Psoas muscle (tissue), 8 donors: ENCODE data around the gene MSMB. TPM values are rescaled to one million over a fixed set of nuclear protein-coding genes. Genes with fewer than 3 reads are reported as not detected.

Experiments
- ATAC-seq, 4 donors: fragments of 200-7000 bp; cut with Tn5 transposase; one replicate each; pipeline ENCODE4 v1.9.1; 2020; ENCODE audit warnings: moderate library complexity in 3 of 4, mild to moderate bottlenecking in 2 of 4
- DNase-seq, 2 donors: peaks; one replicate each; pipeline ENCODE4 v3.0.0-alpha.2; 2020
- H3K27ac ChIP-seq: fragments of 200-600 bp; one replicate; pipeline ENCODE4 v1.8.0; 2022
- H3K27me3 ChIP-seq, 3 donors: fragments of 200-600 bp in 1 of 3; one replicate each; pipeline versions ENCODE4 v1.6.1 to v1.8.0; 2013 to 2022; ENCODE audit warnings: low read length in 2 of 3, mild to moderate bottlenecking in 2 of 3, moderate library complexity in 1 of 3; ENCODE audit not compliant: insufficient read depth in 3 of 3
- H3K36me3 ChIP-seq, 2 donors: fragments of 200-600 bp in 1 of 2; one replicate each; pipeline versions ENCODE4 v1.6.1 to v1.8.0; 2013 to 2022; ENCODE audit warnings: low read depth in 1 of 2, mild to moderate bottlenecking in 1 of 2, moderate library complexity in 1 of 2; ENCODE audit not compliant: insufficient read depth in 1 of 2
- H3K4me1 ChIP-seq: fragments of 200-600 bp; one replicate; pipeline ENCODE4 v1.8.0; 2022
- H3K4me3 ChIP-seq: fragments of 200-600 bp; one replicate; pipeline ENCODE4 v1.8.0; 2022; ENCODE audit warnings: mild to moderate bottlenecking
- H3K9me3 ChIP-seq: fragments of 200-600 bp; one replicate; pipeline ENCODE4 v1.8.0; 2022
- CTCF ChIP-seq: fragments of 200-600 bp; IDR thresholded peaks from one replicate; pipeline ENCODE4 v1.8.0; 2022; ENCODE audit warnings: antibody characterized with exemption
- WGBS, 3 donors: extraction: QIAGEN DNeasy Blood & Tissue Kit; methylation state at CpG; one replicate each; pipeline versions ENCODE4 v1.1.6 to v1.1.7; 2013; 5-methylcytosine and 5-hydroxymethylcytosine counted together
- intact Hi-C, 2 donors: fragments of 100-400 bp; cut with DNase I; formaldehyde crosslinking; loops; one replicate each; pipeline versions ENCODE4 v1.11.0 to v1.14.2; 2022
- polyA plus RNA-seq, 3 donors: library from polyadenylated mRNA; stranded (reverse); fragments of 200-250 nt; gene quantifications; one replicate each; pipeline ENCODE4 v1.2.3, GENCODE V29; 2013
- total RNA-seq, 4 donors: library from RNA; stranded (reverse); fragmentation: NEBNext Ultra II Directional in 2 of 4; extraction: Animal tissue kit (Norgen Biotek cat#: 25700) in 2 of 4; gene quantifications; one replicate each; pipeline versions ENCODE4 v1.2.1 to v1.2.4, GENCODE V29; 2021 to 2023
- donor health status: healthy with polysubstance abuse.
- donor health status: DM: no; HTN: no; CAD: no; lungs with moderate emphysema.
- donor health status: Bipolar disorder and iron deficiency.
- donor health status: healthy.
- donor health status: DM: yes; HTN: yes; CAD: no.
- donor health status: DM: no; HTN: no; CAD: no.
- donor health status: DM: no; HTN: no; CAD: no.
- donor health status: DM: yes; HTN: yes; CAD: no.

MSMB gene
- total and polyA plus RNA-seq, 7 donors, result not detected

GRCh38 chr10:46019569-46020343 lies 26.3 kb downstream of the MSMB start:
- WGBS, 3 donors, result 41 to 59% (median 50%) methylated on average over 7 of the region's 7 CpGs
- peak overlapping the region; percentile 63 for H3K27ac ChIP-seq
- DNase-seq (no peak), ATAC-seq (peak in 1 of 4 donors; percentile 27)
- no peaks in the 10 kb centered on the region for H3K9me3 ChIP-seq
- TF ChIP-seq CTCF, result no peak
- peaks cover 86% of the 10 kb centered on the region for H3K4me1 ChIP-seq
- intact Hi-C loops, result no loop called here
- peaks cover 8 to 16% of the 10 kb centered on the region in 2 donors for H3K36me3 ChIP-seq
- no peaks in the 10 kb centered on the region for H3K27me3 ChIP-seq
- peak overlapping the region; percentile 81 for H3K4me3 ChIP-seq

- no peak for DNase-seq
- Histone ChIP-seq H3K27me3 (no peaks in the 10 kb centered on the region), H3K4me3 (peak overlapping the region; percentile 81), H3K9me3 (no peaks in the 10 kb centered on the region), H3K27ac (peak overlapping the region; percentile 63), H3K36me3 (peaks cover 10 to 22% of the 10 kb centered on the region in 2 donors), H3K4me1 (peaks cover 81% of the 10 kb centered on the region)
- WGBS, 3 donors, result 28 to 45% (median 31%) methylated on average over 3 of the region's 3 CpGs
- ATAC-seq, result no peak
- intact Hi-C loops, result no loop called here
- TF ChIP-seq CTCF, result no peak
Measured at GRCh38 chr10:46019177-46019528, 26.9 kb downstream of the MSMB start.

GRCh38 chr10:46018453-46019176 lies 27.5 kb downstream of the MSMB start:
- Histone ChIP-seq H3K4me1 (peaks cover 76% of the 10 kb centered on the region), H3K27ac (peak overlapping the region; percentile 13), H3K9me3 (no peaks in the 10 kb centered on the region), H3K36me3 (peaks cover 11 to 27% of the 10 kb centered on the region in 2 donors), H3K4me3 (peak overlapping the region; percentile 81), H3K27me3 (no peaks in the 10 kb centered on the region)
- no peak for ATAC-seq
- intact Hi-C loops, result no loop called here
- WGBS, 3 donors, result 36 to 46% (median 39%) methylated on average over 2 of the region's 2 CpGs
- no peak for TF ChIP-seq CTCF
- no peak for DNase-seq

GRCh38 chr10:46017733-46018132 lies 28.3 kb downstream of the MSMB start:
- Histone ChIP-seq H3K4me1 (peaks cover 72% of the 10 kb centered on the region), H3K27ac (peak overlapping the region; percentile 13), H3K9me3 (no peaks in the 10 kb centered on the region), H3K36me3 (peaks cover 11 to 36% of the 10 kb centered on the region in 2 donors), H3K27me3 (no peaks in the 10 kb centered on the region), H3K4me3 (no peak overlapping the region)
- no peak for TF ChIP-seq CTCF
- WGBS, 3 donors, result 87 to 92% (median 88%) methylated on average over 2 of the region's 2 CpGs
- DNase-seq (no peak), ATAC-seq (no peak)
- intact Hi-C loops, result no loop called here
